Lower lobe of right lung (tissue), 2 donors: Measurements from ENCODE around the gene TDRD7. TPM values are rescaled to one million over a fixed set of nuclear protein-coding genes. Genes with fewer than 3 reads are reported as not detected.

Experiments used
- ATAC-seq, 2 donors: fragments of 200-7000 bp; cut with Tn5 transposase; one replicate each; pipeline ENCODE4 v1.9.1; 2020 to 2022; ENCODE audit warnings: mild to moderate bottlenecking in 2 of 2, moderate library complexity in 2 of 2
- DNase-seq: peaks from one replicate; pipeline ENCODE4 v3.0.0-alpha.2; 2020
- H3K27ac ChIP-seq: fragments of 200-600 bp; one replicate; pipeline ENCODE4 v1.8.0; 2022
- H3K27me3 ChIP-seq: fragments of 200-600 bp; one replicate; pipeline ENCODE4 v1.8.0; 2022; ENCODE audit warnings: low read depth
- H3K36me3 ChIP-seq: fragments of 200-600 bp; one replicate; pipeline ENCODE4 v1.8.0; 2022; ENCODE audit warnings: mild to moderate bottlenecking
- H3K4me1 ChIP-seq: fragments of 200-600 bp; one replicate; pipeline ENCODE4 v1.8.0; 2022
- H3K4me3 ChIP-seq: fragments of 200-600 bp; one replicate; pipeline ENCODE4 v1.8.0; 2022; ENCODE audit warnings: mild to moderate bottlenecking
- H3K9me3 ChIP-seq: fragments of 200-600 bp; one replicate; pipeline ENCODE4 v1.8.0; 2022
- intact Hi-C: fragments of 100-400 bp; cut with DNase I; formaldehyde crosslinking; loops from one replicate; pipeline ENCODE4 v1.11.0; 2022
- total RNA-seq: library from RNA; stranded (reverse); fragmentation: NEBNext Ultra II Directional; extraction: Animal tissue kit (Norgen Biotek cat#: 25700); gene quantifications from one replicate; pipeline ENCODE4 v1.2.1, GENCODE V29; 2021
- TF ChIP-seq, protein P1 (sequence below): fragments of 200-600 bp; IDR thresholded peaks from one replicate; pipeline ENCODE4 v1.8.0; 2022; ENCODE audit warnings: antibody characterized with exemption, mild to moderate bottlenecking
- donor health status: DM: no; HTN: yes; CAD: no; lungs with severe emphysema.

TDRD7 gene
- total RNA-seq, 1 donor from 2014 or later = 22.2 TPM

DNA sequence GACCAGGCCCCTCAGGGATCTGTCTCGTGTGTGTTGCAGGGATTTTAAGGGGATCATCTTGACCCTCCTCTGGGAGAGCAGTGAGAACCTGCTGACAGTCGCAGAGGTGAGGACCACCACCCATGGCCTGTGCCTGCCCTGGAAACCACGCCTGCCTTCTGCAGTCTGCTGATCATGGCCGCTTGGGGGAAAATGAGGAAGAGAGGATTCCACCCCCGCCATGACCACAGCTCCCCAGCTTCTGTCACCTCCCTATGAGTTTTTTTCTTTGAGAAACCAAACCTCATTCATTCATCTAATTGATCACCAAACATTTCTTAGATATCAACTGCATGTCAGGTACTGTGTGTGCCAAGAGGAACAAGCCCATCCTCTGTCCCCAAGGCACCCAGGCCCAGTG, 46.3 kb upstream of the TDRD7 start:
- H3K36me3 ChIP-seq = no peaks in the 10 kb centered on the region
- ATAC-seq = no peak
- no peaks in the 10 kb centered on the region for H3K27me3 ChIP-seq
- no peaks in the 10 kb centered on the region for H3K4me1 ChIP-seq
- H3K4me3 ChIP-seq = no peak overlapping the region
- DNase-seq = no peak
- TF ChIP-seq, protein P1, sequence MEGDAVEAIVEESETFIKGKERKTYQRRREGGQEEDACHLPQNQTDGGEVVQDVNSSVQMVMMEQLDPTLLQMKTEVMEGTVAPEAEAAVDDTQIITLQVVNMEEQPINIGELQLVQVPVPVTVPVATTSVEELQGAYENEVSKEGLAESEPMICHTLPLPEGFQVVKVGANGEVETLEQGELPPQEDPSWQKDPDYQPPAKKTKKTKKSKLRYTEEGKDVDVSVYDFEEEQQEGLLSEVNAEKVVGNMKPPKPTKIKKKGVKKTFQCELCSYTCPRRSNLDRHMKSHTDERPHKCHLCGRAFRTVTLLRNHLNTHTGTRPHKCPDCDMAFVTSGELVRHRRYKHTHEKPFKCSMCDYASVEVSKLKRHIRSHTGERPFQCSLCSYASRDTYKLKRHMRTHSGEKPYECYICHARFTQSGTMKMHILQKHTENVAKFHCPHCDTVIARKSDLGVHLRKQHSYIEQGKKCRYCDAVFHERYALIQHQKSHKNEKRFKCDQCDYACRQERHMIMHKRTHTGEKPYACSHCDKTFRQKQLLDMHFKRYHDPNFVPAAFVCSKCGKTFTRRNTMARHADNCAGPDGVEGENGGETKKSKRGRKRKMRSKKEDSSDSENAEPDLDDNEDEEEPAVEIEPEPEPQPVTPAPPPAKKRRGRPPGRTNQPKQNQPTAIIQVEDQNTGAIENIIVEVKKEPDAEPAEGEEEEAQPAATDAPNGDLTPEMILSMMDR = no peak
- H3K9me3 ChIP-seq = no peaks in the 10 kb centered on the region
- H3K27ac ChIP-seq = no peak overlapping the region
- intact Hi-C loops = no loop called here

GRCh38 chr9:97366476-97366875, 45.4 kb upstream of the TDRD7 start:
- Histone ChIP-seq H3K27me3 (no peaks in the 10 kb centered on the region), H3K27ac (no peak overlapping the region), H3K36me3 (peaks cover 3% of the 10 kb centered on the region), H3K4me3 (no peak overlapping the region), H3K4me1 (no peaks in the 10 kb centered on the region), H3K9me3 (no peaks in the 10 kb centered on the region)
- ATAC-seq (no peak), DNase-seq (no peak)
- intact Hi-C loops = no loop called here
- TF ChIP-seq, protein P1 = no peak

DNA sequence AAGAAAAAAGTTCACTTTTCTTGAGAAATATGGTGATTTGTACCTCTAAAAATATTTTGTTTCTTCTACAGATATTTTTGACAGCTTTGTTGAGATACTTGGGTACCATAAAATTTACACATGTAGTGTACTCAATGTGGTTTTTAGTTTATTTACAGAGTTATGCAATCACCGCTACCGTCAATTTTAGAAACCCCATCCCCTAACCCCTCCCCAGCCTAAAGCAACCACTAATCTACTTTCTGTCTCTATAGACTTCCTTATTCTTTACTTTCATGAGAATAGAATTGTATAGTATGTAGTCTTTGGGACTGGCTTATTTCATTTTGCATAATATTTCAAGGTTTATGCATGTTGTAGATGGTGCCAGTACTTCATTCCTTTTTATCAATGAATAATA, 45.0 kb upstream of the TDRD7 start:
- ATAC-seq (no peak), DNase-seq (no peak)
- Histone ChIP-seq H3K27ac (no peak overlapping the region), H3K9me3 (no peaks in the 10 kb centered on the region), H3K4me1 (no peaks in the 10 kb centered on the region), H3K4me3 (no peak overlapping the region), H3K36me3 (peaks cover 3% of the 10 kb centered on the region), H3K27me3 (no peaks in the 10 kb centered on the region)
- TF ChIP-seq, protein P1 = no peak
- intact Hi-C loops = no loop called here

GRCh38 chr9:97367729-97368128, 44.2 kb upstream of the TDRD7 start:
- intact Hi-C loops = no loop called here
- no peaks in the 10 kb centered on the region for H3K27me3 ChIP-seq
- DNase-seq = no peak
- no peak for ATAC-seq
- H3K36me3 ChIP-seq = peaks cover 3% of the 10 kb centered on the region
- no peaks in the 10 kb centered on the region for H3K9me3 ChIP-seq
- TF ChIP-seq, protein P1 = no peak
- H3K4me1 ChIP-seq = no peaks in the 10 kb centered on the region
- H3K27ac ChIP-seq = no peak overlapping the region
- no peak overlapping the region for H3K4me3 ChIP-seq

- Histone ChIP-seq H3K27me3 (no peaks in the 10 kb centered on the region), H3K36me3 (peaks cover 3% of the 10 kb centered on the region), H3K27ac (no peak overlapping the region), H3K4me1 (no peaks in the 10 kb centered on the region), H3K4me3 (no peak overlapping the region), H3K9me3 (no peaks in the 10 kb centered on the region)
- intact Hi-C loops = no loop called here
- no peak for DNase-seq
- TF ChIP-seq, protein P1 = no peak
- no peak for ATAC-seq
Measured at GRCh38 chr9:97368964-97369363, 42.9 kb upstream of the TDRD7 start.

- H3K27ac ChIP-seq = no peak overlapping the region
- no peaks in the 10 kb centered on the region for H3K9me3 ChIP-seq
- TF ChIP-seq, protein P1 = no peak
- H3K4me1 ChIP-seq = no peaks in the 10 kb centered on the region
- H3K36me3 ChIP-seq = peaks cover 3% of the 10 kb centered on the region
- no peaks in the 10 kb centered on the region for H3K27me3 ChIP-seq
- no peak for ATAC-seq
- H3K4me3 ChIP-seq = no peak overlapping the region
- DNase-seq = no peak
- intact Hi-C loops = no loop called here
Measured at GRCh38 chr9:97372580-97372979, 39.3 kb upstream of the TDRD7 start.
